RPMI8226 (cell line): ENCODE data around the gene RAB24.

Source experiments
- DNase-seq: peaks from one replicate; pipeline ENCODE4 v3.0.0-alpha.2; 2015

Gene RAB24

DNA sequence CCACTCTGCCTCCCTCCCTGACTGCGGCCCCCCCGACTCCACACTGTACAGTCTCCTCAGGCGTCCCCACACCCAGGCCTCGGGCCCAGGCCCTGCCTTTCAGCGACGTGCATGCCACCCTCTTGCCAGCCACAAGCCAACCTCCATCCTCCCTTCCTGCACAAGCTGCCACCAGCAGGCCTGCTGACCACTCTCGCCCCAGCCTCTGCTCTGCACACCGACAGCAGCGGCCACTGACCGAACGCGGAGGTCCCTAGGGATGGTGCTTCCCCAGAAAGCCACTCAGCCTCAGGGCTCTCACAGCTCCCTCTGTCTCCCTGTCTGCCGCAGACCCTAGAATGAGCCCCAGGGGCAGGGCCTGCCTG is 29.4 kb upstream of the RAB24 start:
- DNase-seq = no peak

DNA sequence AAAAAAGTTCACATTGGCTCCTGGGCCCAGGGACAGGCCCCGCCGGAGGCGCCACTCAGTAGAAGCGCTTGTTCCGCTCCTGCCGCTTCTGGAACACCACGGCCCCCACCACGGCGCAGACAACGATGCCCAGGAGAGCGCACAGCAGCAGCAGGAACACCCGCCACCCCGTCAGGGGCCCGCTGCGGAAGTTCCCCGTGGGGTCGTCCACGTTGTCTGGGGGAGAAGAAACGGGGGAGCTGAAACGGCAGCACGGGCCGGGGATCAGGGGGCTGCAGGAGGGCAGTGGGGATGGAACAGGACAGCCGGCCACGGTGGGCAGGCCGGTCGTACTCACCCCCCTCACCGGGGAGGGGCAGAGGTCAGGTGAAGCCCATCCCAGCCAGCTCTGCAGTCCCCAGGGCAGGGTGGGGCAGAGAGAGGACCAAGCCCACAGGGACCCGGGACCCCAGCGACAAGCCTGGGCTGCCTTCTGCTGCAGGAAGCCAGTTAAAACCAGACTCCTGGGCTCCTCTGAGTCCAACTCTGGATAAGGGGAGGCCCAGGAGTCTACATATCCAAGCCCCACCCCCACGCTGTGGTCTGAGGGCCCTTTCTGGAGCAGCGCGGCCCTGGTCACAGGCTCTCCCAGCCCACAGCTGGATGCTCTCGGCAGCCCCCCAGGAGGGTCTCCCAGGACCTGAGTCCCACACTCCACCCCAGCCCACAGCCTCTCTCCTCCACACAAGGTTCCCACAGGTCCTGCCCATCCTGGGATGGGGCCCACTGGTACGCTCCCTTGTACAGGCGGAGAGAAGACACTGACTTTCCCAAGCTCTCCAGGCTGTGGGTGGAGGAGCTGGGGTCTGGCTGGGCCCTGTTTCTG is 28.7 kb upstream of the RAB24 start:
- DNase-seq = no peak

DNA sequence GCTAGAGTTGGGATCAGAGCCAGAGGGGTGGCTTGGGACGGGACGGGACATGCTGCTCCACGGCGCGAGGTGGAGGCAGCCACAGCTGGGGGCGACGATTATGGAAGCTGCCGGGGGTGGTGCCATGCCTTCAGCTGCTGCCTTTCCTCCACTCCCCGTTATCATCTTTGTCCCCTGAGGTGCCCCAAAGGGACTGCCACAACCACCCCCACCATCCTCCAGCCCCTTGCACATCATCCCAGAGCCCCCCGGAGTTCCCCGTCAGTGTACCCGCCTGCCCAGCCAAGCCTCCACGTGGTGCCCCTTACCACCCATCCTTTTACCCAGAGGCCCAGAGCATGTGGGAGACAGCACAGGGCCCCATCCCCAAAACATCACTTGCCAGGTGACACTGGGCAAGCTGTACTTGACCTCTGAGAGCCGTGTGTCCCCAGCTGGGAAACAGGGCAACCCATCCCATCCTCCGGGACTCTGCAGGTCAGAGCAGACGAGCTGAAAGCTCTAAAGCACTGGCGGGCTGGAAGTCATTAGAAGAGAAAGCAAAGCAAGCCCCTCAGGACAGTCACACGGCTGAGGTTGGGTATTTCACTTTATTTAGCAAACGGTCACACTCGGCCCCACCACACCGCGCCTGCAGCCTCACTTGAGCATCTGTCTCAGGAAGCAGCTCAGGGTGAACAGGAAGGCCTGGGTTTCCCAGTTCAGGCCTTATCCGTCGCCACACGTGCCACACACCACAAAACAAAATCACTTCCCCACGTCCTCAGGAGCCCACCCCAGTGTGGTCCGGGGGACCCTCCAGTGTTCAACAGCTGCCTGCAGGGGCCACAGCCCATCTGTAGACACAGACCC is 27.7 kb upstream of the RAB24 start:
- DNase-seq = no peak

DNA sequence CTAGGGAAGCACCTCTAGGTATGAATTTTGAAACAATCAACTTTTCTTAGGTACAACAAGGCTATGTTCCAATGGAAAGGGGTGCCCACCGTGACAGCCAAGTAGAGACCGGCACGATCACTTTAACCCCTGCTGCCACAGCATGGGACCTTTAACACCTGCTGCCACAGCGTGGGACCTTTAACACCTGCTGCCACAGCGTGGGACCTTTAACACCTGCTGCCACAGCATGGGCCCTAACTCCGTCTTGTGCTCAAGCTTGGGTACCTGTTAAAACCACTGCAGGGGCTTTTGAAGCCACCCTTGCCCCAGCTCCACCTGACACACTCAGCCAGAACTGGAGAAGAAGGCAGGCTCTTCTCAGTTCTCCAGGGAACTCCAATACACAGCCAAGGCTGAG is 26.4 kb upstream of the RAB24 start:
- DNase-seq = no peak

DNA sequence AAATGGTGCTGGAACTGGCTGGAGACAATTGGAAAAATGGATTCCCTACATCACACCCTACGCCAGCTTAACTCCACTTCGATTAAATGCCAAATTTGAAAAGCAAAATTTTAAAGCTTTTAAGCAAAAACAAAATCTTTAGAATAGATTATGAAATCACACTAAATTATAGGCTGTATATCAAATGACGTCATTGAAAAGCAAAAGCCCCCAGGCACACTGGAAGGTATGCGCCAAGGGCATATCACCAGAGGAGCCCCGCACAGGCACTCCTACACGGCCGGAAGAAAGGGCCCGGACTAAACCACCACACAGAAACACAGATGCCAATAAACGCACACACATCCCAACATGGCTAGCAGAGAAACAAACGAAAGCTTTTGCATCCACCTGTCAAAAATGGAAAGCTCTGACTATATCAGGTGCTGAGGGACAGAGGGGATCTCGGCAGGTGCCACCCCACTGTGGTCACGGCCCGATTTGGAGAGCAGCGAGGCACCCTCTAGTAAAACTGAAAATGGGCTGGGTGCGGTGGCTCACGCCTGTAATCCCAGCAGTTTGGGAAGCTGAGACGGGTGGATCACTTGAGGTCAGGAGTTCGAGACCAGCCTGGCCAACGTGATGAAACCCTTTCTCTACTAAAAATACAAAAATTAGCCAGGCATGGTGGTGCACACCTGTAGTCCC is 25.2 kb upstream of the RAB24 start:
- no peak for DNase-seq

DNA sequence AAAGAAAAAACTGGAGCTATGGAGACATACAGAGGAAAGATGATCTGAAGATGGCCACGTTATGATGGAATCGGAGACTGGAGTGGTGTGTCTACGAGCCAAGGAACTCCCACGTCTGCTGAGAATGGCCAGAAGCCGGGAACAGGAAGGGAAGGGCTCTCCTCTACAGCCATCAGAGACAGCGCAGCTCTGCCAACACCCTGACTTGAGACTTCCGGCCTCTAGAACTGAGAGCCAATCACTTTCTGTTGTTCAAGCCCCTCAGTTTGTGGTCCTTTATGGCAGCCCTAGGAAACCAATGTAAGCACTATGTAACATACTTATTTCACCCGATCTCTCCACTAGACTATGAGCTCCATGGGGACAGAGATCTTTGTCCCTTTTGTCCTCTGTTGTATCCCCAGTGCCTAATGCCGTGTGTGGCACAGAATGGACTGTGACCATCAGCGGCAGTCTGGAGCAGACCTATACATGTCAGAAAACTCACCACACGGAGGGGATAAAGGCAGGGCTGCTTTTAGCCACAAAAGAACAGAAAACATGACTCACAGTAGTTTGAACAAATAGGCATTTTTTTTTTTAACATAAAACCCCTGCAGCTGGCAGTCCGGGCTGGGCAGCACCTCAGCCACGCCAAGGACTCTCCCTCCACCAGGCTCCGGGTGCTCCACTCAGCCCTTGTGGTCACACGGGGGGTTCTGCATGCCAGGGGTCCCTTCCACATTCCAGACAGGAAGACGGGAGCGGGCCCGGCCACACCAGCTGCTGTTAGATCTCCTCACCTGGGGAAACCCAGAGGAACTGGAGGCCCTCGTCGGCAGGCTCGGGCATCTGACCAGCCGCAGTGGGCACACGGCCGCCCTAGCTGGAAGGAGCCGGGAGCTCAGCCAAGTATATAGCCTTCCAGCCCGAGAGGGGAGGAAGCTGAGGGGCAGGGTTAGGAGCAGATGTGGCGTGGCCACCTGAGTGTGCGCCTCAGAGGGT is 24.3 kb upstream of the RAB24 start:
- no peak for DNase-seq

DNA sequence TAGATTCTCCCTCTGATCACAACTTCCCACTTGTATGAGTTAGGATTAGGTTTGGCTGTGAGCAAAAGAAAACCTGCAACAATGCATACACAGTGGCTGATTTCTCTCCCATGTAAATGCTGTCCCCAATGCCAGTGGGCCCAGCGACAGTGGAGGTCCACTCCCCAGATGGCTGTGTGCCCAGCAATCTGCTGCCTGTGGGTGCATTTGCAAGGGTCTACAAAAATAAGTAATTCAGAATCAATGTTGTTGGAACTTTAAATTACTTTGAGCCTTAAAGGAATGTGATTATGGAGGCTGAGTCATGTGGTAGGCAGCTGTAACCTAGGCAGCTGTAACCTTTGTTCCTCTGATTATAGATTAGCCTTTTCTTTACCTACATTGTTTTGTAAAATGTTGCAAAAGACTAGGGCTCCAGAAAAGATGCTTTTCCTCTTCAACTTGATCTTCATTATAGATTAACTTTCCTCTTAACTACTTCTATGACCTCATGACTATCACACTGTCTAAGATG is 22.4 kb upstream of the RAB24 start:
- no peak for DNase-seq

DNA sequence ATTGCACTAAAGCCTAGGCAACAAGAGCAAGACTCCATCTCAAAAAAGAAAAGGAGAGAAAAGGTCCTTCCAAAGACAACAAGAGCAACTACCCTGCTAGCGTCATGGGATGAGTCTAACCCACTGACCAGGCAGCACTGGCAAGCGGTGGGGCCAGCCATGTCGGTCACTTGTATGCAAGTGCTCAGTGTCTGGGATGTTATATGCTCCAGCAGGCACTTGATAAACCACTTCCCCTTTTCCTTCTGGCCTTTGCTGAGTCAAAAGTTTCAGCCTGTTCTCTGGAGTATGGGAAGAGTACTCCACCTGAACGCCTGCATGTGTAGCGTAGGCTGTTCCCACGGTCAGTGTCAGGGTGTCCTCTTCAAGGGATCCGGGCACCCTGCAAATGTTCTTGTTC is 17.4 kb upstream of the RAB24 start:
- peak; percentile 45 for DNase-seq

DNA sequence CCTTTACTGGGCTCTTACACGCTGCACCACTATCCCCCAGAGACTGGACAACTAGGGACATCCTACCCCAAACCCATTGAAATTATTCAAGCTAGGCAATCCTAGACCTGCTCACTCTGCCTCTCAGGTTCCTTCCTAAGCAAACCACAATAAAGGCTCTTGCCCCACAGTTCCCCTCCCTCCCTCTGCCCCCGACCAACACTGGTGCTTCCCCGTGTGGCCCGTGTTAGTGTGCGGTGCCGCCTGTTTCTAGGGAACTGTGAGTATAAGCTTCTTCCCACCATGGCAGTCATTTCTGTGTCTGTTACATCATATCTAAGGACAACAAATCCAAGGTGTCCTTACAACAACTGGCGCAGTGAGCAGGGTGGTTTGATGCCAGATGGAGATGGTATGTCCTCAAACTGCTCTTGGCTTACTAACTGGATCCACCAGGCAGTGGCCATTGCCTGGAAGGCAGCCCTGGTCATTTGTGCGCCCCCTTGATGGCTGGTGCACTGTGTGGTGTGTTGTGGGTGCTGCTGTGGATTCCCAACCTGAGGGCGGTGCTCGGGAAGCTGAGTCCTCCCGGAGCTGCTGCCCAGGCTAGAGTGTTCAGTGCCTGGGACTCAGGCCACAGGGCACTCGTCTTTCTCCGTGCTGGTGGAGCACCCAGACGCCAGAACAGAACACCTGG is 16.5 kb upstream of the RAB24 start:
- DNase-seq = no peak

DNA sequence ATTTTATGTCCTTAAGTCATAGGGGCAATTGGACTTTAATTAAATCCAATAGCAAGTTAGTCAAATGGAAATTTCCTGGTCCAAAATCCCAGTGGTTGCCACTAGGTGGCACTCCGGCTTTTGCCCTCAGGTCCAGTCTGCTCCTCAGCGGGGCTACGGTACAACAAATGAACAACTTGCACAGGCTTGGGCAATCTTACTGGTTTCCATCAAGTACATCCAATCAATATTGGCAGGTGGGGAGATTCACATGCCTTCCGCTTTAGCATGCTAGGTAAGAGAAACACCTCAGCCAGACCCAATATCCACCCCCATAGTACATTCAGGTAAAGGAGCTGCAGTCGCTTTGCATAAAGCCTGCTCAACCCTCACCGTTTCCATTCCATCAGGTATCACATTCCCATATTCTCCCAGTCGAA is 14.4 kb upstream of the RAB24 start:
- peak; percentile 76 for DNase-seq

DNA sequence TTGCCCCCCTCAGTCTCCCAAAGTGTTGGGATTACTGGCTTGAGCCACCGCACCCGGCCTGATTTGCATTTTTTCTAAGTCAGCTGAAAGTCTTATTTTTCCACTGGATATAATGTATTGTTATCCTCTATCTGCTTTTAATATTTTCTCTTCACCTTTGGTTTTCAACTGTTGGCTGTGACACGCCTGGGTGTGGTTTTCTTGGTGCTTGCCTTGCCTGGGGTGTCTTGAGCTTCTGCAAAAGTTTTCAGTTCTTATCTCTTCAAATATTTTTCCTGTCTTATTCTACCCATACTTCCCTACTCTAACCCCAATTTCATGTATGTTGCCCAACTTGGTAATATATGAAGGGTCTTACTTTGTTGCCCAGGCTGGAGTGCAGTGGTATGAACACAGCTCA is 12.5 kb upstream of the RAB24 start:
- no peak for DNase-seq

DNA sequence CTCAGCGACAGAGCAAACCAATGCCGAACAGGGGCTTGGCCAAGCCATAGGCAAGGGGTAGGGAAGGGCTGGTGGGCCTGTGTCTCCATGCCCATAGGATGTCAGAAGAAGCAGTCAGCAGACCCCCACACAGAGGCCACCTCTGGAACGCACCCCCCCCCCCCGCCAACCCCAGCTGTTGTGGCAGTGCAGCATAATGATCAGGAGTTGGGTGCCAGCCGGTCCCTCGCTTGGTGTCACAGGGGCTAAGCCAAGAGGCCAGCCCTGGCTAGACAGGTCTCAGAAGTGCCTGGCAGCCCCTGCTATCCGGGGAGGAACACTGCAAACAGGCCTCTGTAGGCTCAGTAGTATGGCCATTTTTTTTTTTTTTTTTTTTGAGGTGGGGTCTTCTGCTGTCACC is 11.9 kb upstream of the RAB24 start:
- DNase-seq = no peak

DNA sequence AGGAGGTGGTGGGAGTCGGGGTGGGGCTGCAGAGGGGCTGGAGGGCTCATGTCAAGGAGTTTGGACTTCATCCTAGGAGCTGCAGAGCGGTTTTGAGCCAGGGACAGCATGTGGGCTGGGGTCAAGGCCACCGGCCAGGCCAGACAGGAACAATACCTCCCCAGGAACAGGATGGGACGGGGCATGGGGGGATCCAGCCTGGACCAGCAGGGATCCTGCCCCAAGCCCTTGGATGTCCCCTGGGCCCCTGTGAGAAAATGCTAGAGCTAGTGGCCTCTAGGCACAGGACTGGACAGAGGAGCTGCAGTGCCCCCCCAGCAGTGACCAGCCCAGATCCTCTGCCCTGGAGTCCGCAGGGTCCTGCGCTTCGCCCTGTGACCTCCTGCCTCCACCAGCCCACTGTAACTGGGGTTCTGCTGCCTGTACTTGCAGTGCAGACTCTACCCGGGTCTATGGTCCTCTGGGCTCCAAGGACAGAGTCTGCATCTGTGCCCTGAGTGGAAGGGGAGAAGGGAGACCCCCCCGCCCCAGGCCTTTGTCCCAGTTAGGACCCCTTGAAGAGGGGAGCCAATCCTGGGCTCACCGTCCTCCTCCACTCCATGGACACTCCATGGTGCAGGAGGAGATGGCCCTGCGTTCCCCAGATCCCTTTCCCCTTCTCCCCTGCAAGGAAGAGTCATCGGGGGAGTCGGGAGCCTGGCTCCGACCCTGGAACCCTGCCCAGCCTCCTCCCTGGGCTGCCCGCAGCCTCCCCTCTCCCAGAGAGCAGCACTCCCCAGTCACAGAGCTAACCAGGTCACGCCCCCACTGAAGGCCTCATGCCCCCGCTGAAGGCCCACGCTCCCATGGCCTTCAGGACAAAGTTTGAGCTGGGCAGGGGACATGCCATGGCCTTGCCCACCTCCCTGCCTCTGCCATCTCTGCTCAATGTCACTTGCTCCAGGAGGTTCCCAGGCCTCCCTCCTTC is 11.1 kb upstream of the RAB24 start:
- no peak for DNase-seq

DNA sequence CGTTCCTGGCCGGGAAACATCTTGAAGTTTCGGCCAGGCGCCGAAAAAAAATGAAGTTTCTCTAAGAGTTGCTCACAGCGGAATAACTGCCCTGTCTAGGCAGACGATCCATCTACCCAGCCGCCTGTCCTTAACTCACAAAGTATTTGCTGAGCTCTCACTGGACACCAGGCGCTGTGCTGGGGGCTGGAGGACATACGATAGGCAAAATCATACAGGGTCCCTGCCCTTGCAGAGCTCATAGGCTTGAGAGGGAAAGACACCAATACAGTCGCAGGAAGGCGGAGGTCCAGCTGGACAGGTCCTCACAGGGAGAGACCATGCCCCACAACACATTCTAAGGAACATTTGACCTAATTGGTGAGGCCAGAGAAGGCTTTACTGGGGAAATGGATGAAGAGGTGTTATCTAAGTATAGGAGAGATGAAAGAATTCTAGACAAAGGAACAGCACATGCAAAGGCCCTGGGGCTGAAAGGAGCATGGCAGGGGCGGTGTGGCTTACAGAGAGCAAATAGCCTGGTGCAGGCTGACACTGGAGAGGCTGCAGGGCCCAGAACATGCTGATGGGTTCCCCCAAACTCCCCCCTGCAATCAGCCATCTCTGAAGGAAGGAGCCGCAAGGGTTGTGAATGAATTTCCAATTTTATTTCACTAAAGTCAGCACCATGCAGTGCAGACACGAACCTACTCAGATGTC is 10.2 kb upstream of the RAB24 start:
- DNase-seq = no peak

DNA sequence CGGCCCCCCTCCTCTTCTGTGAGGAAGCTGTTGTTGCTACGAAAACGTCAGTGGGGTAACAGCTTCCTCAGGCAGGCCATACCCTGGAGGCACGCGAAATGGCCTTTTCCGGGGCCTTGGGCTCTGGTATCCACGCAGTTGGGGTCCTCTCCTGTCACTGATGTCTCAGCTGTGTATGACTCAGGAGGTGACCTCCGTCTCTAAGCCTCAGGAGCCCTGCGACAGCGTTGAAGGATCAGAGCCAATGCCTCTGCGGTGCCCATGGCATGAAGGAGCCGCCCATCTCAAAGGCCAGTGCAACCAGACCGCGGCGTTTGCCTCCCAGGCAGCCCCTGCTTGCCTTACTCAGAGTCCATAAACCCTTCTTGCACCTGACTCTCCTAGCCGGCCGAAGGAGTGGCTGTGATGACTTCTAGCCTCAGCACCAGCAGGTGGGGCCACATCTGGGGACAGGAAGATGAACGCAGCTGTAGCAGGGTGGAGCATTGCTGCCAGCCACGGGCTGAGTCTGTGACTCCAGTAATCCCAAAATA is 9.2 kb upstream of the RAB24 start:
- DNase-seq = peak; percentile 87

DNA sequence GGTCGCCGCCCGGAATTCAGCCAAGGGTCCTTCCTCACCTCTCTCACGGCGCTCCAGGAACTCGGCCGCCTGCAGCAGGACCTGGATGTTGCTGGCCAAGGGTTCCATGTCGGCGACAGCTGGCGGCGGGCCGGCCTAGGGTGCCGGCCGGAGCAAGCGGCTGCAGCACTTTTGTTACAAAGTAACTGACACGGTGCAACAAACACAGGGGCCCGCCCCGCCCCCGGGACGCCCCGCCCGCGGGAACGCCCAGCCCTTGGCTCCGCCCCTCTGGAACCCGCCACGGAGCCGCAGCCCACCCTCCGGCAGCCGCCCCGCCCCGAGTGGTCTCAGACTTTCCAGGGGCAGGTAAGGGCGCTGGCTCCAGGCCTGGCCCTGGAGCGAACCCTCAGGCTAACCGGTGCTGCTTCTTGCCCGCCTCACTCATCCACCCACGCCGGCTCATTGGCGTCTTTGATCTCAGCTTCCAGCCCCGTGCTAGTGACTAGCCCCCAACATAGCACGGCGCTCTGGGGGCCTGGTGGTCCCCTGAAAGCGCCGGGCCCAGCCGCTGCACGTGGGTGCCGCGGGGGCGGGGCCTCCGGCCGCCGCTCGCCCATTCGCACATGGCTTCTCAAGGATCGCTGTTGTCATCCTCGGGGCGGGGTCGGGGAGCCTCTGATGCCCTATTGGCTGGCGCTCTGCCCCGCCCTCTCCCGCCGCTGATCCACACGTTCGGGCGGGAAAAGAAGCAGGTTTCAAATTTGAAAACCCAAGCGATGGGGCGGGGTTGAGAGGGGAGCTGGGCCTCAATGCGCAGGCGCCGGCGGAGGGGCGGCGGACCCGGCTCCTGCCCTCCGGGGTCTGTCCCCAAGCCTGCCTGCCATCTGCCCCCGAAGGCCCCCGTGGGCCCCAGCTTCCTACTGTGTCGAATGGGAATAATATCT is 8.5 kb upstream of the RAB24 start, which contains the start of gene MXD3:
MXD3 (minus strand) TSS at position 176 of the 926 bp plus-strand sequence; CDS start at position 108, 68 bp downstream.
- DNase-seq = peak; percentile 99

DNA sequence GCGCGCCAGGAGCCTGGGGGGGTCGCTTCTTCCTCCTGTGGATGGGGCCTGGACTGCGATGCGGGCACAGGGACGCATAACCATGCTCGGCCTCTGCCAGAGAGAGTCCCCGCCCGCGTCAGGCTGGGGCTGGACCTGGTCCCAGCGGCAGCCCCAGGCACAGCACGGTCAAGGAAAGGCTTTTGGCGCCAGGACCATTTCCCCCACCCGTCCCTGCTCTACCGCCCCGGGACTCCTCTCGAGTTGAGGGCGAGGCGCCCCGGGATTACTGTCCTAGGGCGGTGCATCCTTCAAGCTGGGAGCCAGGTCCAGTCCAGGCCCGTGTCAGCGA is 7.8 kb upstream of the RAB24 start:
- peak; percentile 38 for DNase-seq

DNA sequence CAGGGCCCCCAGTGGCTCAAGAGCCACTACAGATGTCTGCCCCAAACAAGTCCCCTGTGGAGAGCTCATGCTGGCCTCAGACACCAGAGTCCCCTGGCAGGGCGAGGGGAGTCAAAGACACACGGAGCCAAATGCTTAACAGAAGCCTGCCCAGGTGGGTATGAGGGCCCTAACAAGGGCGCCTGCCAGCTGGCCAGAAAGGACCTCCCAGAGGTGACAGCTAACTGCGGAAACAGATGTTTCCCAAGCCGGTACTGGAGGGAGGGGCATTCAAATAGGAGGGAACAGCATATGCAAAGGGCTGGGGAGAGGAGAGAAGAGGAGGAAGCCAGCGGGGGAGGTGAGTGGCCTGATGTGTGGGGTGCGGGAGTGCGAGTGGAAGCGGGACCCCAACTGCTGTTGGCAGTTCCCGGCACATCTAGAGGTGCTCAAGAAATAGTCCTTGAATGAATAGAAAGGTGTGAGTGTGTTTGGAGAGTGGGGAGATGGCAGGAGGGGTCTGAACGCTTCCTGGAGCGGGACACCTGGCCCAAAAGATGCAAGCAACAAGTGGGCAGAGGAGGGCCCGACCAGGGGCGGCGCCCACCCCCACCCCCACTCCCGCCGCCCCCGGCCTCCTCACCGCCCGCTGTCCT is 7.4 kb upstream of the RAB24 start:
- DNase-seq = peak; percentile 84
